PC-9 (cell line): ENCODE results near the gene CFAP99.
"Not testable (repeated sequence)": the region's sequence is repeated elsewhere in the genome, so short reads cannot be mapped to it uniquely, and the experiment has no call there.

Source experiments
- EZH2 ChIP-seq: fragments of 200-600 bp; sonication (generic); IDR thresholded peaks from 2 replicates; pipeline ENCODE4 v1.8.0; 2017; ENCODE audit warnings: antibody characterized with exemption, low read depth
- TF ChIP-seq, protein P1 (sequence below): fragments of 200-600 bp; sonication (generic); conservative IDR thresholded peaks from 2 replicates; pipeline ENCODE4 v1.6.1; 2017; ENCODE audit warnings: mixed run types, antibody characterized with exemption, mild to moderate bottlenecking, moderate library complexity

GRCh38 chr4:2382769-2383202, 36.0 kb upstream of the CFAP99 start:
- TF ChIP-seq EZH2 = not testable (repeated sequence)
- TF ChIP-seq, protein P1, sequence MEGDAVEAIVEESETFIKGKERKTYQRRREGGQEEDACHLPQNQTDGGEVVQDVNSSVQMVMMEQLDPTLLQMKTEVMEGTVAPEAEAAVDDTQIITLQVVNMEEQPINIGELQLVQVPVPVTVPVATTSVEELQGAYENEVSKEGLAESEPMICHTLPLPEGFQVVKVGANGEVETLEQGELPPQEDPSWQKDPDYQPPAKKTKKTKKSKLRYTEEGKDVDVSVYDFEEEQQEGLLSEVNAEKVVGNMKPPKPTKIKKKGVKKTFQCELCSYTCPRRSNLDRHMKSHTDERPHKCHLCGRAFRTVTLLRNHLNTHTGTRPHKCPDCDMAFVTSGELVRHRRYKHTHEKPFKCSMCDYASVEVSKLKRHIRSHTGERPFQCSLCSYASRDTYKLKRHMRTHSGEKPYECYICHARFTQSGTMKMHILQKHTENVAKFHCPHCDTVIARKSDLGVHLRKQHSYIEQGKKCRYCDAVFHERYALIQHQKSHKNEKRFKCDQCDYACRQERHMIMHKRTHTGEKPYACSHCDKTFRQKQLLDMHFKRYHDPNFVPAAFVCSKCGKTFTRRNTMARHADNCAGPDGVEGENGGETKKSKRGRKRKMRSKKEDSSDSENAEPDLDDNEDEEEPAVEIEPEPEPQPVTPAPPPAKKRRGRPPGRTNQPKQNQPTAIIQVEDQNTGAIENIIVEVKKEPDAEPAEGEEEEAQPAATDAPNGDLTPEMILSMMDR = not testable (repeated sequence)
